C1 segment of cervical spinal cord (tissue), 14 donors: ENCODE results near the gene KLK15.

Source experiments
- DNase-seq, 14 donors: peaks; one replicate each; lab custom pipeline; 2025; lab: John Stamatoyannopoulos, UW

The KLK15 gene, protein sequence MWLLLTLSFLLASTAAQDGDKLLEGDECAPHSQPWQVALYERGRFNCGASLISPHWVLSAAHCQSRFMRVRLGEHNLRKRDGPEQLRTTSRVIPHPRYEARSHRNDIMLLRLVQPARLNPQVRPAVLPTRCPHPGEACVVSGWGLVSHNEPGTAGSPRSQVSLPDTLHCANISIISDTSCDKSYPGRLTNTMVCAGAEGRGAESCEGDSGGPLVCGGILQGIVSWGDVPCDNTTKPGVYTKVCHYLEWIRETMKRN

DNA sequence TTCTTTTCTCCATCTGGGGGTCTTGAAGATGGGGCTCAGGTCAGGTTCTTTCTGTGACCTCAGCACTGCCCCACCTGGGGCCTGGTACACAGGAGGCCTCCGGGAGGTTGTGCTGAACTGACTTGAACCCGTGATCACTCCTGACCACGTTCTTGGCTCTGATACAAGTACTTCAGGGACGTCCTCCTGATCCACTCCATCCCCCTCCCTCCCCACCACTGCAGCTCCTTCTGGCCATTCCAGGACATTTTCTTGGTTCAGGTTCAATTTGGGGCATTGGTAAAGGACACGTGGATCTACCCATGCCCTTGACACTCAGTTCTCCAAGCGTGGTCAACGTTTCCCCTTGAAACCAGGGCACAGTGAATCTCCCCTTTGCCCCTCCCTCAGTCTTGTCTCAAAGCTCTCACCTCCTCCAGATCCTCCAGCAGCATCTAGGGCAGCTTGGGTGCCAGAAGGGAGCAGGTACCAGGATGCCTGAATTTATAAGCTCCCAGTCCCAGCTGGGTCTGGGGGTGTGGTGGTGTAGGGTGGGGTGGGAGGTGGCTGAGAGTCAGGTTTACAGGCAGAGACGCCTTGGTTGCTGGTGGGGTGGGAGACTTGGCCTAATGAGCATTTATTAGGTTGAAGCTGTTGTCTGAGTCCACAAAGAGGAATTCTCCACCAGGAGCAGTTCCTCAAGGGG lies at the start of gene KLK15:
TSS of gene KLK15 (minus strand) at position 458 of the 685 bp plus-strand sequence. CDS start 2,082 bp downstream, outside the sequence.
- no peak for DNase-seq

DNA sequence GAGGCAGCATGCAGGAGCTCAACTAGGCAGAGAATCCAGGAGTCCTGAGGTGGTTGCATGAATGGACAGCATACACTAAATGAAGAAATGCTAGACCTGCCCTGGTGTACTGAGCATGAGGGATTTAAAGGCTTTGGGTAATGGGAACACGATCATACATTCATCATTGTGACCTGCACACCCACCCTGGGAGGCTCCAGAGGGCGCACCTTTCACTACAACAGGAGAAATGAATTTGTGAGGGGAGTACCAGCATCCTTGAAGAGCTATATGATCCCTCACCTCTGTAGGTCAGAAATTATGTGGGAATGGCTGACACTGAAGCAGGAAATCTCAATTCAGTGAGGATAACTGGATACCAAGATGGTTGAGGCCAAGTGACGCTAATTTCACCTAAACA lies 48.8 kb upstream of the KLK15 start:
- no peak for DNase-seq

DNA sequence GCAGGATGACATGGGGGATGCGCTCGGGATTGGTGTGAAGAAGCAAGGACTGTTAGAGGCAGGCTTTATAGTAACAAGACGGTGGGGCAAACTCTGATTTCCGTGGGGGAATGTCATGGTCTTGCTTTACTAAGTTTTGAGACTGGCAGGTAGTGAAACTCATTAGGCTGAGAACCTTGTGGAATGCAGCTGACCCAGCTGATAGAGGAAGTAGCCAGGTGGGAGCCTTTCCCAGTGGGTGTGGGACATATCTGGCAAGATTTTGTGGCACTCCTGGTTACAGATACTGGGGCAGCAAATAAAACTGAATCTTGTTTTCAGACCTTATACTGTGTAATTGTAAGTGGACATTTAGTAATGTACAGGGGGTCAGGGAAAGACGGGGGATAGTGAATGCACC lies 46.9 kb upstream of the KLK15 start:
- DNase-seq = no peak

DNA sequence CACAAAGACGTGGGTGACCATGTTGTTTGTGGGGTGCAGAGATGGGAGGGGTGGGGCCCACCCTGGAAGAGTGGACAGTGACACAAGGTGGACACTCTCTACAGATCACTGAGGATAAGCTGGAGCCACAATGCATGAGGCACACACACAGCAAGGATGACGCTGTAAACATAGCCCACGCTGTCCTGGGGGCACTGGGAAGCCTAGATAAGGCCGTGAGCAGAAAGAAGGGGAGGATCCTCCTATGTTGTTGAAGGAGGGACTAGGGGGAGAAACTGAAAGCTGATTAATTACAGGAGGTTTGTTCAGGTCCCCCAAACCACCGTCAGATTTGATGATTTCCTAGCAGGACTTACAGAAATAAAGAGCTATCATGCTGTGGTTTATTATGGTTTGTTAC lies 45.5 kb upstream of the KLK15 start:
- DNase-seq = no peak

DNA sequence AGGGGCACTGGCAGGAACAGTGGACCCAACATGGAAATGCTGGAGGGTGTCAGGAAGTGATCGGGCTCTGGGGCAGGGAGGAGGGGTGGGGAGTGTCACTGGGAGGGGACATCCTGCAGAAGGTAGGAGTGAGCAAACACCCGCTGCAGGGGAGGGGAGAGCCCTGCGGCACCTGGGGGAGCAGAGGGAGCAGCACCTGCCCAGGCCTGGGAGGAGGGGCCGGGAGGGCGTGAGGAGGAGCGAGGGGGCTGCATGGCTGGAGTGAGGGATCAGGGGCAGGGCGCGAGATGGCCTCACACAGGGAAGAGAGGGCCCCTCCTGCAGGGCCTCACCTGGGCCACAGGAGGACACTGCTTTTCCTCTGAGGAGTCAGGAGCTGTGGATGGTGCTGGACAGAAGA lies 44.0 kb upstream of the KLK15 start:
- no peak for DNase-seq

DNA sequence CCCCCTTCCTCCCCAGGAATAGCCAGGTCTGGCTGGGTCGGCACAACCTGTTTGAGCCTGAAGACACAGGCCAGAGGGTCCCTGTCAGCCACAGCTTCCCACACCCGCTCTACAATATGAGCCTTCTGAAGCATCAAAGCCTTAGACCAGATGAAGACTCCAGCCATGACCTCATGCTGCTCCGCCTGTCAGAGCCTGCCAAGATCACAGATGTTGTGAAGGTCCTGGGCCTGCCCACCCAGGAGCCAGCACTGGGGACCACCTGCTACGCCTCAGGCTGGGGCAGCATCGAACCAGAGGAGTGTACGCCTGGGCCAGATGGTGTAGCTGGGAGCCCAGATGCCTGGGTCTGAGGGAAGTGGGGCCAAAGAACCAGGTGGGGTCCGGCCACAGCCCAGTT lies 43.1 kb upstream of the KLK15 start:
- DNase-seq = no peak

DNA sequence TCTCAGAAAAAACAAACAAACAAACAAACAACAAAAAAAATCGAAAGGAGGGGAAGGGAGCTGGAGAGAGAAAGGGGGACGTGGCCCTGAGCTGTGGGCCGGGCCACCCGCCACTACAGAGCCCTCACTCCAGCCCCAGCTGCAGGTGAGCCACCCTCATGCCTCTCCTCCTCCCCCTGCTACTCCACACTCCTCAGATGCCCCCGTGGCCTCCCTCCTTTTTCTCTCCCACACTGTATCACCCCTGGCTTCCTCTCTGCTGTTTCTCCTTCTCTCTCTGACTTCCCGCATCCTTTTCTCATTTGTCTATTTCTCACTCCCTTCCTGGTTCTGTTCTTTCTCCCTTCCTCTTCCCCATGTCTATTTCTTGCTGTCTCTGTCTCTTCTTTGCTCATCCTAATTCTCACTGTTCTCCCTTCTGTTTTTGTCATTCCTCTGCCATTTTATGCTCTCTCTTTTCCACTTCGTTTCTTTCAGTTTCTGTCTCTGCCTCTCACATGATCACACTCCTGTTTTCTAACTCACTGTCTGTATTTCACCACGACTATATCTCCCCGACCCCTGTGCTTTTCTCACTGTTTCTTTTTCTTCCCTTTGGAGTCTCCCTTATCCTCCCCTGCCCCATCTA lies 42.5 kb upstream of the KLK15 start:
- DNase-seq = no peak

DNA sequence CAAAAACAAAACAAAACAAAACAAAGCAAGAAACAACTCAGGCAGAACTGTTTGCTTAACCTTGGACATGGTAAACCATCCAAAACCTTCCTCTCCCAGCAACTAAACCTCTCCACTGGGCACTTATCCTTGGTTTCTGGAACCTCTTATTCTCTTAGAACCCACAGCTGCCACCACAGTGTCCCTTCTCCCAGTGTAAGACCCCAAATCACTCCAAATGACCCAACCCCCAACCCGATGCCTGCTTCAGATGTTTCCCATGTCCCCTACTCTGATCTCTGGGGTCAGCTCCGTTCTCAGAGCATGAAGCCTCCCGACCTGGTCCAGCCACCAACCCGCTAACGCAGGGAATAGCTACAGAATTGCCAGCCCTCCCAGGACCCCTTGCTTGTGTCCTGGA lies 40.8 kb upstream of the KLK15 start:
- DNase-seq = no peak

DNA sequence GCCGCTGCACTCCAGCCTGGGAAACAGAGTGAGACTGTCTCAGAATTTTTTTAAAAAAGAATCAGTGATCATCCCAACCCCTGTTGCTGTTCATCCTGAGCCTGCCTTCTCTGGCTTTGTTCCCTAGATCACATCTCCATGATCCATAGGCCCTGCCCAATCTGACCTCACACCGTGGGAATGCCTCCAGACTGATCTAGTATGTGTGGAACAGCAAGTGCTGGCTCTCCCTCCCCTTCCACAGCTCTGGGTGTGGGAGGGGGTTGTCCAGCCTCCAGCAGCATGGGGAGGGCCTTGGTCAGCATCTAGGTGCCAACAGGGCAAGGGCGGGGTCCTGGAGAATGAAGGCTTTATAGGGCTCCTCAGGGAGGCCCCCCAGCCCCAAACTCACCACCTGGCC lies 39.7 kb upstream of the KLK15 start, which contains the start of gene KLK2:
TSS of gene KLK2 (plus strand) at position 384 of the 400 bp plus-strand sequence. CDS start 35 bp downstream, outside the sequence.
- no peak for DNase-seq

DNA sequence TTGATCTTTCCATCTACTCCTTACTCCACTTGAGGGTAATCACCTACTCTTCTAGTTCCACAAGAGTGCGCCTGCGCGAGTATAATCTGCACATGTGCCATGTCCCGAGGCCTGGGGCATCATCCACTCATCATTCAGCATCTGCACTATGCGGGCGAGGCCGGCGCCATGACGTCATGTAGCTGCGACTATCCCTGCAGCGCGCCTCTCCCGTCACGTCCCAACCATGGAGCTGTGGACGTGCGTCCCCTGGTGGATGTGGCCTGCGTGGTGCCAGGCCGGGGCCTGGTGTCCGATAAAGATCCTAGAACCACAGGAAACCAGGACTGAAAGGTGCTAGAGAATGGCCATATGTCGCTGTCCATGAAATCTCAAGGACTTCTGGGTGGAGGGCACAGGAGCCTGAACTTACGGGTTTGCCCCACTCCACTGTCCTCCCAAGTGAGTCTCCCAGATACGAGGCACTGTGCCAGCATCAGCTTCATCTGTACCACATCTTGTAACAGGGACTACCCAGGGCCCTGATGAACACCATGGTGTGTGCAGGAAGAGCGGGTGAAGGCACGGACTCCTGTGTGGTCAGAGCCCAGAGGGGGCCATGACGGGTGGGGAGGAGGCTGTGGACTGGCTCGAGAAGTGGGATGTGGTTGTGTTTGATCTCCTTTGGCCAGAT lies 37.2 kb upstream of the KLK15 start:
- DNase-seq = no peak

DNA sequence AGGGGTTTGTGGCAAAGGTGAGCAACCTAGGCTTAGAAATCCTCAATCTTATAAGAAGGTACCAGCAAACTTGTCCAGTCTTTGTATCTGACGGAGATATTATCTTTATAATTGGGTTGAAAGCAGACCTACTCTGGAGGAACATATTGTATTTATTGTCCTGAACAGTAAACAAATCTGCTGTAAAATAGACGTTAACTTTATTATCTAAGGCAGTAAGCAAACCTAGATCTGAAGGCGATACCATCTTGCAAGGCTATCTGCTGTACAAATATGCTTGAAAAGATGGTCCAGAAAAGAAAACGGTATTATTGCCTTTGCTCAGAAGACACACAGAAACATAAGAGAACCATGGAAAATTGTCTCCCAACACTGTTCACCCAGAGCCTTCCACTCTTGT lies 36.1 kb upstream of the KLK15 start:
- no peak for DNase-seq

DNA sequence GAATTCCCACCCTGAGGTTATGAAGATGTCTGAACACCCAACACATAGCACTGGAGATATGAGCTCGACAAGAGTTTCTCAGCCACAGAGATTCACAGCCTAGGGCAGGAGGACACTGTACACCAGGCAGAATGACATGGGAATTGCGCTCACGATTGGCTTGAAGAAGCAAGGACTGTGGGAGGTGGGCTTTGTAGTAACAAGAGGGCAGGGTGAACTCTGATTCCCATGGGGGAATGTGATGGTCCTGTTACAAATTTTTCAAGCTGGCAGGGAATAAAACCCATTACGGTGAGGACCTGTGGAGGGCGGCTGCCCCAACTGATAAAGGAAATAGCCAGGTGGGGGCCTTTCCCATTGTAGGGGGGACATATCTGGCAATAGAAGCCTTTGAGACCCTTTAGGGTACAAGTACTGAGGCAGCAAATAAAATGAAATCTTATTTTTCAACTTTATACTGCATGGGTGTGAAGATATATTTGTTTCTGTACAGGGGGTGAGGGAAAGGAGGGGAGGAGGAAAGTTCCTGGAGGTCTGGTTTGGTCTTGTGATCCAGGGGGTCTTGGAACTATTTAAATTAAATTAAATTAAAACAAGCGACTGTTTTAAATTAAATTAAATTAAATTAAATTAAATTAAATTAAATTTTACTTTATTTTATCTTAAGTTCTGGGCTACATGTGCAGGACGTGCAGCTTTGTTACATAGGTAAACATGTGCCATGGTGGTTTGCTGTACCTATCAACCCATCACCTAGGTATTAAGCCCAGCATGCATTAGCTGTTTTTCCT lies 28.3 kb upstream of the KLK15 start:
- DNase-seq = no peak

DNA sequence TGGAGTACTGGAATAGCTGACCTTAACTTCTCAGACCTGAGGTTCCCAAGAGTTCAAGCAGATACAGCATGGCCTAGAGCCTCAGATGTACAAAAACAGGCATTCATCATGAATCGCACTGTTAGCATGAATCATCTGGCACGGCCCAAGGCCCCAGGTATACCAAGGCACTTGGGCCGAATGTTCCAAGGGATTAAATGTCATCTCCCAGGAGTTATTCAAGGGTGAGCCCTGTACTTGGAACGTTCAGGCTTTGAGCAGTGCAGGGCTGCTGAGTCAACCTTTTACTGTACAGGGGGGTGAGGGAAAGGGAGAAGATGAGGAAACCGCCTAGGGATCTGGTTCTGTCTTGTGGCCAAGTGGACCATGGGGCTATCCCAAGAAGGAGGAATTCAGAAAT lies 27.6 kb upstream of the KLK15 start:
- no peak for DNase-seq

DNA sequence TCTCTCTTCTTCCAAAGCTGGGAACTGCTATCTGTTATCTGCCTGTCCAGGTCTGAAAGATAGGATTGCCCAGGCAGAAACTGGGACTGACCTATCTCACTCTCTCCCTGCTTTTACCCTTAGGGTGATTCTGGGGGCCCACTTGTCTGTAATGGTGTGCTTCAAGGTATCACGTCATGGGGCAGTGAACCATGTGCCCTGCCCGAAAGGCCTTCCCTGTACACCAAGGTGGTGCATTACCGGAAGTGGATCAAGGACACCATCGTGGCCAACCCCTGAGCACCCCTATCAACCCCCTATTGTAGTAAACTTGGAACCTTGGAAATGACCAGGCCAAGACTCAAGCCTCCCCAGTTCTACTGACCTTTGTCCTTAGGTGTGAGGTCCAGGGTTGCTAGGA lies 26.5 kb upstream of the KLK15 start:
- no peak for DNase-seq

DNA sequence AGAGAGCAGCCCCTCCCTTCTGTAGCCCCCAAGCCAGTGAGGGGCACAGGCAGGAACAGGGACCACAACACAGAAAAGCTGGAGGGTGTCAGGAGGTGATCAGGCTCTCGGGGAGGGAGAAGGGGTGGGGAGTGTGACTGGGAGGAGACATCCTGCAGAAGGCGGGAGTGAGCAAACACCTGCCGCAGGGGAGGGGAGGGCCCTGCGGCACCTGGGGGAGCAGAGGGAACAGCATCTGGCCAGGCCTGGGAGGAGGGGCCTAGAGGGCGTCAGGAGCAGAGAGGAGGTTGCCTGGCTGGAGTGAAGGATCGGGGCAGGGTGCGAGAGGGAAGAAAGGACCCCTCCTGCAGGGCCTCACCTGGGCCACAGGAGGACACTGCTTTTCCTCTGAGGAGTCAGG lies 25.5 kb upstream of the KLK15 start:
- DNase-seq = no peak

DNA sequence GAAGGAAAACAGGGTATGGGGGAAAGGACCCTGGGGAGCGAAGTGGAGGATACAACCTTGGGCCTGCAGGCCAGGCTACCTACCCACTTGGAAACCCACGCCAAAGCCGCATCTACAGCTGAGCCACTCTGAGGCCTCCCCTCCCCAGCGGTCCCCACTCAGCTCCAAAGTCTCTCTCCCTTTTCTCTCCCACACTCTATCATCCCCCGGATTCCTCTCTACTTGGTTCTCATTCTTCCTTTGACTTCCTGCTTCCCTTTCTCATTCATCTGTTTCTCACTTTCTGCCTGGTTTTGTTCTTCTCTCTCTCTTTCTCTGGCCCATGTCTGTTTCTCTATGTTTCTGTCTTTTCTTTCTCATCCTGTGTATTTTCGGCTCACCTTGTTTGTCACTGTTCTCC lies 24.0 kb upstream of the KLK15 start:
- DNase-seq = no peak

DNA sequence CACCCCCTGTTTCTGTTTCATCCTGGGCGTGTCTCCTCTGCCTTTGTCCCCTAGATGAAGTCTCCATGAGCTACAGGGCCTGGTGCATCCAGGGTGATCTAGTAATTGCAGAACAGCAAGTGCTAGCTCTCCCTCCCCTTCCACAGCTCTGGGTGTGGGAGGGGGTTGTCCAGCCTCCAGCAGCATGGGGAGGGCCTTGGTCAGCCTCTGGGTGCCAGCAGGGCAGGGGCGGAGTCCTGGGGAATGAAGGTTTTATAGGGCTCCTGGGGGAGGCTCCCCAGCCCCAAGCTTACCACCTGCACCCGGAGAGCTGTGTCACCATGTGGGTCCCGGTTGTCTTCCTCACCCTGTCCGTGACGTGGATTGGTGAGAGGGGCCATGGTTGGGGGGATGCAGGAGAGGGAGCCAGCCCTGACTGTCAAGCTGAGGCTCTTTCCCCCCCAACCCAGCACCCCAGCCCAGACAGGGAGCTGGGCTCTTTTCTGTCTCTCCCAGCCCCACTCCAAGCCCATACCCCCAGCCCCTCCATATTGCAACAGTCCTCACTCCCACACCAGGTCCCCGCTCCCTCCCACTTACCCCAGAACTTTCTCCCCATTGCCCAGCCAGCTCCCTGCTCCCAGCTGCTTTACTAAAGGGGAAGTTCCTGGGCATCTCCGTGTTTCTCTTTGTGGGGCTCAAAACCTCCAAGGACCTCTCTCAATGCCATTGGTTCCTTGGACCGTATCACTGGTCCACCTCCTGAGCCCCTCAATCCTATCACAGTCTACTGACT lies 21.4 kb upstream of the KLK15 start, which contains the start of gene KLK3:
TSS of gene KLK3 (plus strand) at position 280 of the 775 bp plus-strand sequence. CDS start at position 321, 41 bp downstream.
- no peak for DNase-seq

DNA sequence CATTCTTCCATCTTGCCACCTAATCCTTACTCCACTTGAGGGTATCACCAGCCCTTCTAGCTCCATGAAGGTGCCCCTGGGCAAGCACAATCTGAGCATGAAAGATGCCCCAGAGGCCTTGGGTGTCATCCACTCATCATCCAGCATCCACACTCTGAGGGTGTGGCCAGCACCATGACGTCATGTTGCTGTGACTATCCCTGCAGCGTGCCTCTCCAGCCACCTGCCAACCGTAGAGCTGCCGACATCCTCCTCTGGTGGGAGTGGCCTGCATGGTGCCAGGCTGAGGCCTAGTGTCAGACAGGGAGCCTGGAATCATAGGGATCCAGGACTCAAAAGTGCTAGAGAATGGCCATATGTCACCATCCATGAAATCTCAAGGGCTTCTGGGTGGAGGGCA lies 18.2 kb upstream of the KLK15 start:
- no peak for DNase-seq

DNA sequence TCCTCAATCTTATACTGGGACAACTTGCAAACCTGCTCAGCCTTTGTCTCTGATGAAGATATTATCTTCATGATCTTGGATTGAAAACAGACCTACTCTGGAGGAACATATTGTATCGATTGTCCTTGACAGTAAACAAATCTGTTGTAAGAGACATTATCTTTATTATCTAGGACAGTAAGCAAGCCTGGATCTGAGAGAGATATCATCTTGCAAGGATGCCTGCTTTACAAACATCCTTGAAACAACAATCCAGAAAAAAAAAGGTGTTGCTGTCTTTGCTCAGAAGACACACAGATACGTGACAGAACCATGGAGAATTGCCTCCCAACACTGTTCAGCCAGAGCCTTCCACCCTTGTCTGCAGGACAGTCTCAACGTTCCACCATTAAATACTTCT lies 17.4 kb upstream of the KLK15 start:
- DNase-seq = no peak

DNA sequence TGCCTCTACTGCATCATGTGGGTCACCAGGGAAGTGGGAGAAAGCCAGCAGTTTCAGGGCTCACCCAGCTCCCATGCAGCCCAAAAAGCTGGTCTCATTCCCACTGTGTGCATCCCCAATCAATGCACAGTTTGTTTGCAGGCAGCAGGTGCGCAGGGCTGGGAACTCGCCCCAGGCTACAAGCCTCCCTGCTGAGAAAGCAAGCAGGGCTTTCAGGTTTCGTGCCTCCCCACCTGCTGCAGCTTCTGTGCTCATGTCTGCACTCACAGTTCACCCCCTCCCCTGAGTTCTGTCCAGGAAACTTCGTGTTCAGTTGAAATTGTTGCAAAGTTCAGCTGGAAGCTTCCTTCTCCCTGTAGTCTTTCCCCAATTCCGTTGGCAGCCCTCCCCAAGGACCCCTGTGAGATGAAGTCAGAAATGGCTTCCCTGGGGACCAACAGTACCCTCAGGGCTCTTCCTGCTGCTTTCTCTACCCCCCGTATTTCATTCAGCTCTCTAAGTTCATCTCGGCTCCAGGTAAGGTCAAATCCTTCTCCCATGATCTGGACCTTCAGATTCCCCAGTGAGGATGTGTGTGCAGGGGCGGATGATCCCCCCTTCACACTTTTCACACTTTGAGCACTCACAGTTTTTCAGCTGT lies 11.0 kb upstream of the KLK15 start:
- no peak for DNase-seq
